ENCODE measurements around the gene IMPDH1. TPM values are rescaled to one million over a fixed set of nuclear protein-coding genes. Genes with fewer than 3 reads are reported as not detected.
"Not testable (repeated sequence)": the region's sequence is repeated elsewhere in the genome, so short reads cannot be mapped to it uniquely, and the experiment has no call there.

Gene IMPDH1
- 10 to 100 TPM; 31.8 to 68.8 (median 58.2) TPM for total RNA-seq

DNA sequence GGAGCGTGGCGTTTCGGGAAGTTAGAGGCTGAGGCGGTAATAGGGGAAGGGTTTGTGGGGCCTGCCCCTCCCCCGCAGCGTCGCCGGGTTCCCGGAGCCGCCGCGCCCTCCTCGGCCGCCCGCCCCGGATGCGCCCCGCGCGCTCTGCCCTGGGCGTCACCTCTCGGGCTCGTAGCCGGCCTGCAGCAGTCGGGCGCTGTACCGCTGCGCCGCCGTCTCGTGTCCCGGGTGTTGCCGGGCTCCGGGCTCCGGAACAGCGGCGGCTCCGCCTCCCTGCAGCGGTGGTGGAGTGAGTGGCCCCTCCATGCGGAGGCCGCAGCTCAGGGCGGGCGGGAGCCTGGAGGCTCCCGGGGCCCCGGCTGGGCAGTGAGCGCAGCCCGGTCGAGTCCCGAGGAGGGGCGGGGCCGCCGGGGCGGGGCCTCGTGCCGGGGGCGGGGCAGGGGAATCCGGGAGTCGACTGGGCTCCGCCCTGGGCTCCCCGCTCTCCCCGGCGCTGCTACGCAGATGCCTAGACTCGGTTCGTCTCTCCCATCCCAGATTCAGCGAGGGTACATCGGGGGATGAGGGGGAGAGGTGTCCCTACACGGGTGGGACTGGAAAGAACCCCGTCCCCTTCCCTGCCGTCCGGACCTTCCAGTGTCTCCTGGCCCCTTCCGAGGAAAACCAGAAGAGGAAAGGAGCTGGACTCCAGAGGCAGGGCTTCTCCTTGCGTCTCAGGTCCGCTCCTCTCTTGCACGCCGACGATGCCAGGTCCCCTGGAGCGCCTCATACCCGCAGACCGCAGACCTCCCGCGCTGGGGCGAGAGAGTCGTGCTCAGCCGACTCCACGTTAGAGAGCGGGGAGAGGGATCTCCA, at the start of gene IMPDH1:
Gene IMPDH1 (minus strand): TSS at position 387 of the 855 bp plus-strand sequence. CDS start 81 bp downstream, at position 306.
- peaks cover 8% of the 10 kb centered on the region in 2 donors for H3K4me1 ChIP-seq
- peak; percentile 83 to 92 for DNase-seq (ENCODE audit: low spot score in 2 of 2)
- H3K27ac ChIP-seq = peak within 1 kb of the TSS; percentile 90 to 94
- H3K9me3 ChIP-seq = no peaks in the 10 kb centered on the region
- H3K36me3 ChIP-seq = no peaks in the 10 kb centered on the region
- H3K27me3 ChIP-seq = no peaks in the 10 kb centered on the region
- peak within 1 kb of the TSS; percentile 66 to 78 (median 67) for H3K4me3 ChIP-seq
- intact Hi-C loops (cut with DNase I; ENCODE audit: low total_unique reads) = no loop called here
- TF ChIP-seq, protein P1, sequence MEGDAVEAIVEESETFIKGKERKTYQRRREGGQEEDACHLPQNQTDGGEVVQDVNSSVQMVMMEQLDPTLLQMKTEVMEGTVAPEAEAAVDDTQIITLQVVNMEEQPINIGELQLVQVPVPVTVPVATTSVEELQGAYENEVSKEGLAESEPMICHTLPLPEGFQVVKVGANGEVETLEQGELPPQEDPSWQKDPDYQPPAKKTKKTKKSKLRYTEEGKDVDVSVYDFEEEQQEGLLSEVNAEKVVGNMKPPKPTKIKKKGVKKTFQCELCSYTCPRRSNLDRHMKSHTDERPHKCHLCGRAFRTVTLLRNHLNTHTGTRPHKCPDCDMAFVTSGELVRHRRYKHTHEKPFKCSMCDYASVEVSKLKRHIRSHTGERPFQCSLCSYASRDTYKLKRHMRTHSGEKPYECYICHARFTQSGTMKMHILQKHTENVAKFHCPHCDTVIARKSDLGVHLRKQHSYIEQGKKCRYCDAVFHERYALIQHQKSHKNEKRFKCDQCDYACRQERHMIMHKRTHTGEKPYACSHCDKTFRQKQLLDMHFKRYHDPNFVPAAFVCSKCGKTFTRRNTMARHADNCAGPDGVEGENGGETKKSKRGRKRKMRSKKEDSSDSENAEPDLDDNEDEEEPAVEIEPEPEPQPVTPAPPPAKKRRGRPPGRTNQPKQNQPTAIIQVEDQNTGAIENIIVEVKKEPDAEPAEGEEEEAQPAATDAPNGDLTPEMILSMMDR (IDR thresholded peaks at IDR 0.05) = no peak
- peak; percentile 34 to 69 (median 50) for TF ChIP-seq POLR2AphosphoS5 (IDR thresholded peaks at IDR 0.05)

DNA sequence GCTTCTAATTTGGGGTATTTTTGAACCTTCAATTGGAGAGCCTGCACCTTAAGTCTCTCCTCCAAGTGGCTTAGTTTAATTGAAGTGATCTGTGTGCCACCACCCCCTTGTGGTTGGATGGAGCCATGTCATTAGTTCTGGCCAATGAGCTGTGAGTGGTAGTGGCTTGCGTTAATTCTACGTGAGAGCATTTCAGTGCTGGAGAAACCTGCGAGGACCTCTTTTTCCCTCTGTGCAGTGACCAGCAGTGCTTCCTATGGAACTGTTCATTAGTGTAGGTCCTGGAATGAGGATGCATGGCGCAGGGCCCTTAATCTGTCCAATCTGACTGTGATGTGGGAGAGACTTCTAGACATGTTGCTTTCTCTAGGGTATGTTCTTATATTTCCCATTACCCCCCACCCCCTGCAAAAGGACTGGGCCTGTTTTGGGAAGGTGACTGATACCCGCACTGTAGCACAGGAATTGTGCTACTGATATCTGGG, 49.7 kb upstream of the IMPDH1 start:
- no peaks in the 10 kb centered on the region for H3K9me3 ChIP-seq
- no peaks in the 10 kb centered on the region for H3K36me3 ChIP-seq
- H3K4me3 ChIP-seq = peak overlapping the region in 1 of 3 donors; percentile 5
- intact Hi-C loops (cut with DNase I; ENCODE audit: low total_unique reads) = no loop called here
- no peak overlapping the region for H3K27ac ChIP-seq
- TF ChIP-seq POLR2A (IDR thresholded peaks at IDR 0.05) = no peak
- TF ChIP-seq POLR2AphosphoS5 (IDR thresholded peaks at IDR 0.05) = no peak
- TF ChIP-seq, protein P1 (IDR thresholded peaks at IDR 0.05) = peak; percentile 78 to 88 (median 80)
- DNase-seq (ENCODE audit: low spot score in 2 of 2) = peak in 1 of 2 donors; percentile 63
- H3K27me3 ChIP-seq = no peaks in the 10 kb centered on the region
- H3K4me1 ChIP-seq = peaks cover 0 to 11% of the 10 kb centered on the region in 2 donors

DNA sequence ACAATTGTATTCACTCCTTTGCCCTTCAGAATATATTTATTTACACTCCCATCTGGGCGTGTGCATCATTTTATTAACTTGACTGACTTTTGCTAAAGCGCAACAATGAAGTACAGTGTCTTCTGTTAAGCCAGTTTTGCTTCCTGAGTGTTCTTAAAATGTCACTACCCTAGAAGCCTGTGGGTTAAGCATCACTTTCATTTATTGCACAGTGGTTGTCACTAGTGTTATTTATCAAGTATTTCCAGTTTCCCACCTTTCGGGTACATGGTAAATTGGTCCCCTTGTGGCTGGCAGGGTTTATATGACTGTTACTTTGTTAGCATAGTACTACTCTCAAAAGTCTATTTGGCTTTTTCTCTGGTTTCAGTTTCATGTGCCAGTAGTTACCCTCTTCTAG, 49.2 kb upstream of the IMPDH1 start:
- TF ChIP-seq POLR2A (IDR thresholded peaks at IDR 0.05) (no peak), POLR2AphosphoS5 (IDR thresholded peaks at IDR 0.05) (no peak)
- TF ChIP-seq, protein P1 (IDR thresholded peaks at IDR 0.05) = no peak
- Histone ChIP-seq H3K9me3 (no peaks in the 10 kb centered on the region), H3K27me3 (no peaks in the 10 kb centered on the region), H3K4me3 (no peak overlapping the region), H3K36me3 (no peaks in the 10 kb centered on the region), H3K4me1 (peaks cover 0 to 11% of the 10 kb centered on the region in 2 donors), H3K27ac (peak overlapping the region in 1 of 2 donors; percentile 33)
- no peak for DNase-seq (ENCODE audit: low spot score in 2 of 2)
- intact Hi-C loops (cut with DNase I; ENCODE audit: low total_unique reads) = no loop called here

DNA sequence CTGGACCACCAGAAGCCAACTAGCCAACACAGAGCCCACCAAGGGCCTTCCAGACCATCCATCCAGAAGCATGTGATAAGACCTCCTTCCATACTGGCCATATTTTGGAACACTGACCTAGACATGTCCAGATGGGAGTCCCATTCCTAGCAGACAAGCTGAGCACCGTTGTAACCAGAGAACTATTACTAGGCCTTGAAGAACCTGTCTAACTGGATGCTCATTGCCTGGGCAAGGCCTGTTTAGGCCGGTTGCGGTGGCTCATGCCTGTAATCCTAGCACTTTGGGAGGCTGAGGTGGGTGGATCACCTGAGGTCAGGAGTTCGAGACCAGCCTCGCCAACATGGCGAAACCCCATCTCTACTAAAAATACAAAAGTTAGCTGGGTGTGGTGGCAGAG, 47.6 kb upstream of the IMPDH1 start:
- DNase-seq (ENCODE audit: low spot score in 2 of 2); H3K27me3 ChIP-seq; H3K27ac ChIP-seq; H3K36me3 ChIP-seq; H3K9me3 ChIP-seq; intact Hi-C loops (cut with DNase I; ENCODE audit: low total_unique reads): not testable (repeated sequence)
- H3K4me3 ChIP-seq = peak overlapping the region in 1 of 3 donors; percentile 99
- peaks cover 0 to 11% of the 10 kb centered on the region in 2 donors for H3K4me1 ChIP-seq

DNA sequence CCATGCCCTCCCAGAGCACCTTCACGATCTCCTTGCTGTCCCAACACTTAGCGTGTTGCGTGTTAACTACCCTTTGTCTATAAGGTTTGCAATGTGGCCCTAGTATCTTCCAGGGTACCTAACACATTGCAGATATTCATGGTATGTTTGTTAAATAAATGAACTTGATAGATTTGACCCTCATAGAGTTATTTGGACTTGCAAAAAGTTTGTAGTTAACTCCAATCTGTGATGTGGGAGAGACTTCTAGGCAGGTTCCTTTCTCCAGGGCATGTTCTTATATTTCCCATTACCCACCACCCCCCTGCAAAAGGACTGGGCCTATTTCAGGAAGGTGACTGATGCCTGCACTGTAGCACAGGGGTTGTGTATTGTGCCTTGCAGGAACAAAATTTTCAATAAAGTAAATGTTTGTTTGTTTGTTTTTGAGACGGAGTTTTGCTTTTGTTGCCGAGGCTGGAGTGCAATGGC, 46.5 kb upstream of the IMPDH1 start:
- H3K4me3 ChIP-seq = peak overlapping the region; percentile 74 to 99 (median 84)
- H3K9me3 ChIP-seq = no peaks in the 10 kb centered on the region
- no peak for TF ChIP-seq POLR2AphosphoS5 (IDR thresholded peaks at IDR 0.05)
- TF ChIP-seq POLR2A (IDR thresholded peaks at IDR 0.05) = no peak
- TF ChIP-seq, protein P1 (IDR thresholded peaks at IDR 0.05) = no peak
- intact Hi-C loops (cut with DNase I; ENCODE audit: low total_unique reads) = no loop called here
- peaks cover 0 to 11% of the 10 kb centered on the region in 2 donors for H3K4me1 ChIP-seq
- no peaks in the 10 kb centered on the region for H3K27me3 ChIP-seq
- peak overlapping the region; percentile 92 to 96 for H3K27ac ChIP-seq
- no peaks in the 10 kb centered on the region for H3K36me3 ChIP-seq
- no peak for DNase-seq (ENCODE audit: low spot score in 2 of 2)
